ENCODE measurements around the gene TMEM273. TPM values are rescaled to one million over a fixed set of nuclear protein-coding genes. Genes with fewer than 3 reads are reported as not detected.
A peak's percentile ranks its signal among the peaks of the same experiment; 100 is the strongest.

Gene TMEM273
- total and polyA plus RNA-seq, 4 donors, result 3.5 to 10.9 (median 6.6) TPM

GRCh38 chr10:49167425-49168170, 20.6 kb downstream of the TMEM273 start:
- H3K4me1 ChIP-seq (ENCODE audit: control insufficient read depth, insufficient read depth, low read length), result peaks cover 16% of the 10 kb centered on the region
- H3K27ac ChIP-seq (ENCODE audit: low read depth, low read length), result no peak overlapping the region
- 78% methylated on average over 12 of the region's 12 CpGs for WGBS (ENCODE audit: insufficient coverage)
- H3K9me3 ChIP-seq (ENCODE audit: control insufficient read depth, insufficient read depth, low read length), result no peaks in the 10 kb centered on the region
- no peaks in the 10 kb centered on the region for H3K36me3 ChIP-seq (ENCODE audit: control insufficient read depth, insufficient read depth, low read length)
- DNase-seq (ENCODE audit: low read depth in 4 of 6, low spot score in 6 of 6), result peak in 1 of 6 donors; percentile 31
- no peaks in the 10 kb centered on the region for H3K27me3 ChIP-seq (ENCODE audit: control insufficient read depth, insufficient read depth, low read length)
- H3K4me3 ChIP-seq (ENCODE audit: low read depth, low read length), result no peak overlapping the region

- Histone ChIP-seq H3K27ac (ENCODE audit: low read depth, low read length) (no peak overlapping the region), H3K4me3 (ENCODE audit: low read depth, low read length) (no peak overlapping the region), H3K4me1 (ENCODE audit: control insufficient read depth, insufficient read depth, low read length) (peaks cover 16% of the 10 kb centered on the region), H3K9me3 (ENCODE audit: control insufficient read depth, insufficient read depth, low read length) (no peaks in the 10 kb centered on the region), H3K27me3 (ENCODE audit: control insufficient read depth, insufficient read depth, low read length) (no peaks in the 10 kb centered on the region), H3K36me3 (ENCODE audit: control insufficient read depth, insufficient read depth, low read length) (no peaks in the 10 kb centered on the region)
- 88% methylated on average over 13 of the region's 14 CpGs for WGBS (ENCODE audit: insufficient coverage)
- DNase-seq (ENCODE audit: low read depth in 4 of 6, low spot score in 6 of 6), result no peak
Observed at GRCh38 chr10:49166484-49167400, 21.4 kb downstream of the TMEM273 start.

GRCh38 chr10:49165821-49166483, 22.2 kb downstream of the TMEM273 start:
- no peaks in the 10 kb centered on the region for H3K36me3 ChIP-seq (ENCODE audit: control insufficient read depth, insufficient read depth, low read length)
- 94% methylated on average over 7 of the region's 14 CpGs for WGBS (ENCODE audit: insufficient coverage)
- H3K27me3 ChIP-seq (ENCODE audit: control insufficient read depth, insufficient read depth, low read length), result no peaks in the 10 kb centered on the region
- H3K9me3 ChIP-seq (ENCODE audit: control insufficient read depth, insufficient read depth, low read length), result no peaks in the 10 kb centered on the region
- no peak overlapping the region for H3K27ac ChIP-seq (ENCODE audit: low read depth, low read length)
- peaks cover 19% of the 10 kb centered on the region for H3K4me1 ChIP-seq (ENCODE audit: control insufficient read depth, insufficient read depth, low read length)
- no peak for DNase-seq (ENCODE audit: low read depth in 4 of 6, low spot score in 6 of 6)
- H3K4me3 ChIP-seq (ENCODE audit: low read depth, low read length), result no peak overlapping the region

- 91% methylated on average over 7 of the region's 7 CpGs for WGBS (ENCODE audit: insufficient coverage)
- Histone ChIP-seq H3K27ac (ENCODE audit: low read depth, low read length) (no peak overlapping the region), H3K4me1 (ENCODE audit: control insufficient read depth, insufficient read depth, low read length) (peaks cover 14% of the 10 kb centered on the region), H3K9me3 (ENCODE audit: control insufficient read depth, insufficient read depth, low read length) (no peaks in the 10 kb centered on the region), H3K4me3 (ENCODE audit: low read depth, low read length) (no peak overlapping the region), H3K36me3 (ENCODE audit: control insufficient read depth, insufficient read depth, low read length) (no peaks in the 10 kb centered on the region), H3K27me3 (ENCODE audit: control insufficient read depth, insufficient read depth, low read length) (no peaks in the 10 kb centered on the region)
- DNase-seq (ENCODE audit: low read depth in 4 of 6, low spot score in 6 of 6), result no peak
Observed at GRCh38 chr10:49165259-49165658, 22.9 kb downstream of the TMEM273 start.

- DNase-seq (ENCODE audit: low read depth in 4 of 6, low spot score in 6 of 6), result peak in 2 of 6 donors; percentile 53 to 69
- H3K4me3 ChIP-seq (ENCODE audit: low read depth, low read length), result no peak overlapping the region
- H3K27me3 ChIP-seq (ENCODE audit: control insufficient read depth, insufficient read depth, low read length), result no peaks in the 10 kb centered on the region
- H3K9me3 ChIP-seq (ENCODE audit: control insufficient read depth, insufficient read depth, low read length), result no peaks in the 10 kb centered on the region
- no peaks in the 10 kb centered on the region for H3K36me3 ChIP-seq (ENCODE audit: control insufficient read depth, insufficient read depth, low read length)
- peaks cover 14% of the 10 kb centered on the region for H3K4me1 ChIP-seq (ENCODE audit: control insufficient read depth, insufficient read depth, low read length)
- H3K27ac ChIP-seq (ENCODE audit: low read depth, low read length), result no peak overlapping the region
- 57% methylated on average over 5 of the region's 9 CpGs for WGBS (ENCODE audit: insufficient coverage)
Observed at GRCh38 chr10:49164559-49165188, 23.5 kb downstream of the TMEM273 start.

- Histone ChIP-seq H3K36me3 (ENCODE audit: control insufficient read depth, insufficient read depth, low read length) (no peaks in the 10 kb centered on the region), H3K27ac (ENCODE audit: low read depth, low read length) (no peak overlapping the region), H3K9me3 (ENCODE audit: control insufficient read depth, insufficient read depth, low read length) (no peaks in the 10 kb centered on the region), H3K27me3 (ENCODE audit: control insufficient read depth, insufficient read depth, low read length) (no peaks in the 10 kb centered on the region), H3K4me3 (ENCODE audit: low read depth, low read length) (no peak overlapping the region), H3K4me1 (ENCODE audit: control insufficient read depth, insufficient read depth, low read length) (peaks cover 14% of the 10 kb centered on the region)
- 96% methylated on average over 4 of the region's 4 CpGs for WGBS (ENCODE audit: insufficient coverage)
- DNase-seq (ENCODE audit: low read depth in 4 of 6, low spot score in 6 of 6), result no peak
Observed at GRCh38 chr10:49163741-49164140, 24.4 kb downstream of the TMEM273 start.

GRCh38 chr10:49162761-49163310, 25.4 kb downstream of the TMEM273 start:
- Histone ChIP-seq H3K36me3 (ENCODE audit: control insufficient read depth, insufficient read depth, low read length) (no peaks in the 10 kb centered on the region), H3K27me3 (ENCODE audit: control insufficient read depth, insufficient read depth, low read length) (no peaks in the 10 kb centered on the region), H3K9me3 (ENCODE audit: control insufficient read depth, insufficient read depth, low read length) (no peaks in the 10 kb centered on the region), H3K27ac (ENCODE audit: low read depth, low read length) (no peak overlapping the region), H3K4me1 (ENCODE audit: control insufficient read depth, insufficient read depth, low read length) (peaks cover 12% of the 10 kb centered on the region), H3K4me3 (ENCODE audit: low read depth, low read length) (no peak overlapping the region)
- WGBS (ENCODE audit: insufficient coverage), result 95% methylated on average over 7 of the region's 8 CpGs
- DNase-seq (ENCODE audit: low read depth in 4 of 6, low spot score in 6 of 6), result no peak

GRCh38 chr10:49162063-49162462, 26.1 kb downstream of the TMEM273 start:
- 98% methylated on average over 4 of the region's 5 CpGs for WGBS (ENCODE audit: insufficient coverage)
- Histone ChIP-seq H3K4me1 (ENCODE audit: control insufficient read depth, insufficient read depth, low read length) (peaks cover 8% of the 10 kb centered on the region), H3K27ac (ENCODE audit: low read depth, low read length) (no peak overlapping the region), H3K36me3 (ENCODE audit: control insufficient read depth, insufficient read depth, low read length) (no peaks in the 10 kb centered on the region), H3K27me3 (ENCODE audit: control insufficient read depth, insufficient read depth, low read length) (no peaks in the 10 kb centered on the region), H3K9me3 (ENCODE audit: control insufficient read depth, insufficient read depth, low read length) (no peaks in the 10 kb centered on the region), H3K4me3 (ENCODE audit: low read depth, low read length) (no peak overlapping the region)
- no peak for DNase-seq (ENCODE audit: low read depth in 4 of 6, low spot score in 6 of 6)

Data from spinal cord (tissue), 10 donors.